Uterus (tissue), 4 donors: ENCODE results near the gene P4HB. TPM values are rescaled to one million over a fixed set of nuclear protein-coding genes. Genes with fewer than 3 reads are reported as not detected.

Experiments used
- DNase-seq, 2 donors: peaks; one replicate each; pipeline ENCODE4 v3.0.0-alpha.2; 2019 to 2020
- H3K27ac ChIP-seq, 2 donors: fragments of 200-600 bp; sonication (generic); 1 replicate in 1 of 2; 2 replicates in 1 of 2; pipeline ENCODE4 v1.5.1; 2016 to 2018
- H3K27me3 ChIP-seq, 2 donors: fragments of 200-600 bp; sonication (generic); one replicate each; pipeline ENCODE4 v1.5.1; 2018 to 2019; ENCODE audit warnings: control low read depth in 1 of 2
- H3K36me3 ChIP-seq, 2 donors: fragments of 200-600 bp; sonication (generic); one replicate each; pipeline ENCODE4 v1.5.1; 2019; ENCODE audit warnings: control low read depth in 1 of 2
- H3K4me1 ChIP-seq, 2 donors: fragments of 200-600 bp; sonication (generic); one replicate each; pipeline ENCODE4 v1.5.1; 2018 to 2019; ENCODE audit warnings: control low read depth in 1 of 2
- H3K4me3 ChIP-seq, 2 donors: fragments of 200-600 bp; sonication (generic); 1 replicate in 1 of 2; 2 replicates in 1 of 2; pipeline ENCODE4 v1.5.1; 2018 to 2019; ENCODE audit warnings: mild to moderate bottlenecking in 1 of 2
- H3K9me3 ChIP-seq, 2 donors: fragments of 200-600 bp; sonication (generic); one replicate each; pipeline ENCODE4 v1.5.1; 2019; ENCODE audit warnings: control low read depth in 1 of 2
- CTCF ChIP-seq, 4 experiments: fragments of 200-600 bp in 2 of 4; fragments of 450-650 bp in 2 of 4; sonication (generic) in 2 of 4; IDR thresholded peaks; one replicate each; pipeline ENCODE4 v1.5.1; 2016 to 2019; ENCODE audit warnings: antibody characterized with exemption in 4 of 4, mild to moderate bottlenecking in 2 of 4, moderate library complexity in 1 of 4
- POLR2A ChIP-seq, 2 donors: fragments of 450-650 bp; IDR thresholded peaks; one replicate each; pipeline ENCODE4 v1.6.1; 2016; ENCODE audit warnings: antibody characterized with exemption in 2 of 2, mild to moderate bottlenecking in 1 of 2, moderate library complexity in 1 of 2
- intact Hi-C: fragments of 100-400 bp; cut with DNase I; formaldehyde crosslinking; loops from one replicate; pipeline ENCODE4 v1.15.1; 2023; ENCODE audit warnings: low total_unique reads
- total RNA-seq, 4 donors: library from RNA; depleted of rRNA in 3 of 4; stranded (reverse); fragments of >200 nt in 3 of 4; gene quantifications; one replicate each; pipeline versions ENCODE4 v1.1.0 to v1.2.4, GENCODE V29; 2014 to 2023
- donor health status: DM: yes; HTN: yes; CAD: no.

P4HB gene
- total RNA-seq, 4 donors from 2014 or later: 199 to 504 (median 304) TPM

- peak; percentile 92 to 99 for TF ChIP-seq POLR2A (IDR thresholded peaks at IDR 0.05)
- peak in 3 of 4 experiments; percentile 39 to 66 (median 45) for TF ChIP-seq CTCF (IDR thresholded peaks at IDR 0.05)
- H3K27ac ChIP-seq: peak overlapping the region; percentile 96 to 97
- H3K36me3 ChIP-seq: no peaks in the 10 kb centered on the region
- H3K27me3 ChIP-seq: no peaks in the 10 kb centered on the region
- intact Hi-C loops: no loop called here
- peak overlapping the region; percentile 74 to 88 for H3K4me3 ChIP-seq
- no peaks in the 10 kb centered on the region for H3K9me3 ChIP-seq
- DNase-seq: peak; percentile 93 to 94
- H3K4me1 ChIP-seq: peaks cover 0 to 26% of the 10 kb centered on the region in 2 donors
Observed at GRCh38 chr17:81871387-81872230, 11.3 kb upstream of the P4HB start.

DNA sequence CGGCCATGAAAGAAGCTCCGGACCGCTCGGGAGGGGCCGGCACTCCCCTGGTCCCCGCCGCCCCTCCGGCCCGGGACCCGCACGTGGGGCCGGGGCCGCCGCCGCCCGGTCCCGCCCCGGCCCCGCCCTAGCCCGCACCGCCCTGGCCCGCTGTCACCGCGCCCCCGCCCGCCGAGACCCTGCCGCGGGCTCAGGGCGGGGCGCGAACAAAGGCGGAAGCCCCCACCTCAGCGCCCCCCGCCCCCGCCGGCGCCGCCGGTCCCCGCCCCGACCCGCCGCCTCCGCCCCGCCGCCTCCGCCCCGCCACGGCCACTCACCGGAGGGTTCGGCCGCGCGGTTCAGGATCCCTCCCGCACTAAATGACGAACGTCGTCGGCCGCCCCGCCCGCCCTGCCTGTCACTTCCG, 10.6 kb upstream of the P4HB start, which contains the start of gene ARHGDIA:
Gene ARHGDIA (minus strand): TSS at position 357 of the 406 bp plus-strand sequence. CDS start 1,407 bp downstream, outside the sequence.
- Histone ChIP-seq H3K4me1 (peaks cover 0 to 32% of the 10 kb centered on the region in 2 donors), H3K4me3 (peak within 1 kb of the TSS; percentile 74 to 88), H3K36me3 (no peaks in the 10 kb centered on the region), H3K9me3 (no peaks in the 10 kb centered on the region), H3K27me3 (no peaks in the 10 kb centered on the region), H3K27ac (peak within 1 kb of the TSS; percentile 96 to 97)
- DNase-seq: no peak
- TF ChIP-seq CTCF (IDR thresholded peaks at IDR 0.05) (no peak), POLR2A (IDR thresholded peaks at IDR 0.05) (no peak)
- intact Hi-C loops: no loop called here

DNA sequence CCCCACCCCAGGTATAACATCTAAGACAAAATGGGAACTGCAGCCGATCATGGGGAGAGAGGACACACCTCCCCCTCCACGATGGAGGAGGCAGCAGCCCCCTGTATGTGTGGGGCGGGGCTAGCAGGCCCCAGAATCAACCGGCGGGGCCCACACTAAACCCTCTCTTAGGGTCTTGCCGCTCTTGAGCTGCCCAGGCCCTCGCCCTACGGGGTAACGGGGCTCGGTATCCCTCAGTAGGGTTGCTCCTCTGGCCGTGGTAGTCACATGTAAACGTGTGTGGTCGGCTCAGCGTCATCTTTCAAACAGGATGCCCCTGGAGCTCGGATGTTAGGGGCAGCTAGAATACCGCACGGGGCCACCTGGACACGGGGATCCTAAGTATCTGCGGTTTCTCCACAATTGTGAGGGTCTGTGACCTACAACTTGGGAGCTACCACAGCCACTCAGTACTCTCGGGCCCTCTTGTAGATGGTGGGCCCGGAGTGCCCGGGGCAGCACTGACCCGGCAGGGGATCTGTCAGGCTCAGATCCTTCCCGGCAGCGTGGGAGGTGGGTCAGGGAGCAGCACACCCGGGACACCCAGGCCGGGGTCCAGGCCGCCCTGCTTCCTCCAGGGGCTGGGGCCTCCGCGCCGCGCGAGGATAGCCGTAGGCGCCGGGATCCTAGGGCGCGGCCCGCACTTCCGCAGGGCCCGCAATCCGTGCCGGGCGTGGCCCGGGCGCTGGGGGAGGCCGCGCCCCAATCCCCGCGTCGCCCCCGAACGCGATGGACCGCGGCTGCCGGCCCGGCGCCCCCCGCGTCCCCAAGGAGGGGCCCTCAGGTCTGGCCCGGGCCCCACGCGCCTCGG, 10.0 kb upstream of the P4HB start:
- peak; percentile 42 to 48 for DNase-seq
- no peaks in the 10 kb centered on the region for H3K9me3 ChIP-seq
- peak overlapping the region; percentile 96 to 97 for H3K27ac ChIP-seq
- intact Hi-C loops: no loop called here
- H3K4me3 ChIP-seq: peak overlapping the region; percentile 74 to 88
- peaks cover 0 to 34% of the 10 kb centered on the region in 2 donors for H3K4me1 ChIP-seq
- TF ChIP-seq CTCF (IDR thresholded peaks at IDR 0.05) (no peak), POLR2A (IDR thresholded peaks at IDR 0.05) (no peak)
- H3K27me3 ChIP-seq: no peaks in the 10 kb centered on the region
- H3K36me3 ChIP-seq: no peaks in the 10 kb centered on the region

DNA sequence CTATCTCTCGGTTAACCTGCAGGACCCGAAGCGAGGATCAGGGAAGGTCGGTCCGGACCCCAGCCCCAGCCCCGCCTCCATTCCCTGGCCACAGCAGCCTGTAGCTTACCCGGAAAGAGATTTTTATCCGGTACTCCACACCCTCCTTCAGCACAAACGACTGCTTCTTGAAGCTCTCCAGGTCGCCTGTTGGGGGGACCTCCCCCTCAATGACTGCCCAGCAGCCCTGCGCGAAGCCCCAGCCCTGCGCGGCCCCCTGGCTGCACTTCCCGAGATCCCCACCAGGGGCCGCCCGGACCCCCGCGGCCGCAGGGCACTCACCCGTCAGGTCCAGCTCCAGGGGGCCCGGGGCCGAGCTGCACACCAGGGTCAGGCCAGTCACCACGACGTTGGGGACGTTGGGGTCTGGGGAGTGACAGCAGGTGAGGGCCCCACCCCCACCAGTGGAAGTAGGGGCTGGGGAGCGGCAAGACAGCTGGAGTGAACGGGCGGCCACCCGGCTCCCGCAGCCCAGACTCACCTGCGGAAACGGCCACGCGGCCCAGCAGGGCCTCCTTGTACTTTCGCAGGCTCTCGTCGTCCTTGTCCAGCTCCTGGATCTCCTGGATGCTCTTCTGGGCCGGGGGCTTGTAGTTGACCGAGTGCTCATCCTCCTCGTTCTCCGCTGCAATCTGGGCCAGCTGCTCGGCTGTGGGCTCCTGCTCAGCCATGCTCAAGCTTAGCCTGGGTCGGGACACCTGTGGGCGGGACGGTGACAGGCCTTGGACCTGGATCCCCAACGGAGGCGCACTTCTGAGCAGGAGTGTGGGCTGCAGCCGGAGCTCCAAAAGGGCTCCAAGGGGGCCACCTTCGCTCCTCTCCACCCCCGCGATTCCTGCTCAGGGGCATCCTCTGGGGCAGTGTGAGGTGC, 9.1 kb upstream of the P4HB start:
- DNase-seq: peak; percentile 44 to 61
- Histone ChIP-seq H3K4me1 (peaks cover 0 to 34% of the 10 kb centered on the region in 2 donors), H3K36me3 (no peaks in the 10 kb centered on the region), H3K9me3 (no peaks in the 10 kb centered on the region), H3K27ac (peak overlapping the region; percentile 96 to 97), H3K4me3 (peak overlapping the region; percentile 74 to 88), H3K27me3 (no peaks in the 10 kb centered on the region)
- intact Hi-C loops: no loop called here
- TF ChIP-seq POLR2A (IDR thresholded peaks at IDR 0.05) (no peak), CTCF (IDR thresholded peaks at IDR 0.05) (peak; percentile 61 to 94 (median 74))
